Dendritic cell treated with granulocyte-macrophage colony-stimulating factor and Interleukin-4, amounts not matched to agents 40 ng/mL and 50 ng/mL, for 4 days (primary cell): Measurements from ENCODE around the gene POU2AF3.

Experiments used
- H3K27ac Mint-ChIP-seq: one replicate; pipeline ENCODE4 v1.8.0; 2022; ENCODE audit warnings: mild to moderate bottlenecking, mixed read lengths
- H3K27me3 Mint-ChIP-seq: one replicate; pipeline ENCODE4 v1.8.0; 2022; ENCODE audit warnings: mild to moderate bottlenecking, mixed read lengths
- H3K36me3 Mint-ChIP-seq: one replicate; pipeline ENCODE4 v1.8.0; 2022; ENCODE audit warnings: low read depth, mixed read lengths
- H3K4me1 Mint-ChIP-seq: one replicate; pipeline ENCODE4 v1.8.0; 2022; ENCODE audit warnings: low read depth, mixed read lengths
- H3K4me3 Mint-ChIP-seq: one replicate; pipeline ENCODE4 v1.8.0; 2022; ENCODE audit warnings: mild to moderate bottlenecking, moderate library complexity, mixed read lengths
- H3K9me3 Mint-ChIP-seq: one replicate; pipeline ENCODE4 v1.8.0; 2022; ENCODE audit warnings: mixed read lengths
- intact Hi-C: fragments of 100-400 bp; cut with micrococcal nuclease; formaldehyde crosslinking; loops from one replicate; pipeline ENCODE4 v1.15.0; 2022

The POU2AF3 gene

GRCh38 chr11:111327908-111328624, 29.7 kb downstream of the POU2AF3 start:
- Mint-ChIP-seq H3K9me3 (no peaks in the 10 kb centered on the region), H3K4me1 (no peaks in the 10 kb centered on the region), H3K4me3 (no peak overlapping the region), H3K36me3 (no peaks in the 10 kb centered on the region), H3K27me3 (peaks cover 3% of the 10 kb centered on the region), H3K27ac (no peak overlapping the region)
- intact Hi-C loops: no loop called here

DNA sequence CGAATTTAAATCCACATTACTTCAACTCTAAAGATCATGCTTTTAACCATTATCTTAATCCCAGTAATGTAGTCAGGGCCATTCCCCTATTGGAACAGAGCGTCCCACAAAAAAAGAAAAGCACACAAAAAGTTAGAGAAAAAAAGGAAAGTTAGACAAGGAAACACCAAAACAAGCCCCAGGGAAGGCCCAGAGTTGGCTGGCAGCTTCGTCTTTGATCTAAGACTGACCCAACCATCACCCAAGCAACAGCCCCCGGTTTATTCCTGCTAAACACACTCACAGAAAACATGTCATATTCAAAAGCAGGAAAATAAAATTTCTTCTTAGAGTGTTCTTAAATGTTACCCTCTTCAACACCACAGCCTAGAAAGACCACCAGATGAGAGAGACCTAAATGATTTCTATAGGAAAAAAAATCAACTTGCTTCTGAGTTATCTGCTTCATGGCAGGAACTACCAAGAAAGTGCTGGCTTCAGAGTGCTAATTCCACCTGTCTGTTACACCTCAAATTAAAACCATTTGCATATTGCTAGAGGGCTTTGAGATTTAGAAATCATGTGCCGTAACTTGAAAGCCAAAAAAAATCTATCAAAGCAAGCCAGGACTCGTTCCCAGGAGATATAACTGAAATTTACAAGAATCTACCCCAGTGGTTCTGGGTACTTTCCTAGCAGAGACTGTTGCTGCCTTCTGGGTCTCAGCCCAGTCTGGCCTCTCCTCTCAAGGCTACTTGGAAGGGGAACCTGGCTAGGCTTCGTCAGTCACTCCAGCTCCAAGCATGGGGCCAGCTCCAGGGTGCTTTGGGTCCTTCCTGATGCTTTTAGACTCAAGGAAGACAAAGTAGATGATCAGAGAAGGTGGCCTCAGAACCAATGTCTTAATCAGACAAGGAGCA, 31.2 kb downstream of the POU2AF3 start:
- no peaks in the 10 kb centered on the region for H3K4me1 Mint-ChIP-seq
- no peak overlapping the region for H3K27ac Mint-ChIP-seq
- H3K36me3 Mint-ChIP-seq: no peaks in the 10 kb centered on the region
- H3K27me3 Mint-ChIP-seq: peaks cover 3% of the 10 kb centered on the region
- no peaks in the 10 kb centered on the region for H3K9me3 Mint-ChIP-seq
- intact Hi-C loops: no loop called here
- no peak overlapping the region for H3K4me3 Mint-ChIP-seq

- no peaks in the 10 kb centered on the region for H3K9me3 Mint-ChIP-seq
These were observed 32.0 kb downstream of the POU2AF3 start for GRCh38 chr11:111330234-111330893.

DNA sequence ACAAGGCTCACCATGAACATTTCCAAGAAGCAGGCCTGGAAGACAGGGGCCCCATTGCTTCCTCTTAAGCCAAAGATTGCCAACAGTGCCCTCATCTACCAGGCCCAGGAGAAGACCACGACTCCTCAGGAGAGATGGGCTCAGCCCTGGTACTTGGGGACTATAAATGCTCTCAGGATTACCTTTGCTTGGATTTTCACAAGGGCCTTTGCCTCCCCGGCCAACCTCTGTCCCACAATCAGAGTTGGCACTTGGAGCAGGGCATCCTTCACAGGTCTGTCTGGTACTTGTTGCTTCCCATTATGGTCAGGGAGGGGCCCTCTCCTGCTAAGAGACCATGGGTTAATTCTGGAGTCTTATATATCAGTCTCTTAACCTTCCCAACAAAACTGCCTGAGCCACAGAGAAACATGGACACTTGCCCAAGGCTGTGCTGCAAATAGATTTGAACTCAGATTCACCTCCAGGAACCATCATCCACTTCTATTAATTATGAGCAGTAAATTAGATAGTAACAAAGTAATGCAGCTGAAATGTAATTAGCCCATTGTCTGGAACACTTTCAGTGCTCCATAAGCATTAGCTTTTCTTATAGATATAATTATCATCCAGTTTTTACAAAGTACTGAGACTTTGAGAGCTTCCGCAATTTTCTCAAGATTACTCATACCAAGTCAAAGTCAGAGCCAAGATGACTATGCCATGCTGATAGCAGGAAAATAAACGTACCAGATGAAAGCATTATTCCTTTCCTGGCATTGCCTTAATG, 33.5 kb downstream of the POU2AF3 start:
- intact Hi-C loops: no loop called here
- Mint-ChIP-seq H3K9me3 (no peaks in the 10 kb centered on the region), H3K27ac (no peak overlapping the region), H3K36me3 (no peaks in the 10 kb centered on the region), H3K27me3 (no peaks in the 10 kb centered on the region), H3K4me1 (no peaks in the 10 kb centered on the region), H3K4me3 (no peak overlapping the region)

More at GRCh38 chr11:111330234-111330893, 32.0 kb downstream of the POU2AF3 start:
- Mint-ChIP-seq H3K4me1 (no peaks in the 10 kb centered on the region), H3K27ac (no peak overlapping the region), H3K4me3 (no peak overlapping the region), H3K27me3 (no peaks in the 10 kb centered on the region), H3K36me3 (no peaks in the 10 kb centered on the region)
- intact Hi-C loops: no loop called here

DNA sequence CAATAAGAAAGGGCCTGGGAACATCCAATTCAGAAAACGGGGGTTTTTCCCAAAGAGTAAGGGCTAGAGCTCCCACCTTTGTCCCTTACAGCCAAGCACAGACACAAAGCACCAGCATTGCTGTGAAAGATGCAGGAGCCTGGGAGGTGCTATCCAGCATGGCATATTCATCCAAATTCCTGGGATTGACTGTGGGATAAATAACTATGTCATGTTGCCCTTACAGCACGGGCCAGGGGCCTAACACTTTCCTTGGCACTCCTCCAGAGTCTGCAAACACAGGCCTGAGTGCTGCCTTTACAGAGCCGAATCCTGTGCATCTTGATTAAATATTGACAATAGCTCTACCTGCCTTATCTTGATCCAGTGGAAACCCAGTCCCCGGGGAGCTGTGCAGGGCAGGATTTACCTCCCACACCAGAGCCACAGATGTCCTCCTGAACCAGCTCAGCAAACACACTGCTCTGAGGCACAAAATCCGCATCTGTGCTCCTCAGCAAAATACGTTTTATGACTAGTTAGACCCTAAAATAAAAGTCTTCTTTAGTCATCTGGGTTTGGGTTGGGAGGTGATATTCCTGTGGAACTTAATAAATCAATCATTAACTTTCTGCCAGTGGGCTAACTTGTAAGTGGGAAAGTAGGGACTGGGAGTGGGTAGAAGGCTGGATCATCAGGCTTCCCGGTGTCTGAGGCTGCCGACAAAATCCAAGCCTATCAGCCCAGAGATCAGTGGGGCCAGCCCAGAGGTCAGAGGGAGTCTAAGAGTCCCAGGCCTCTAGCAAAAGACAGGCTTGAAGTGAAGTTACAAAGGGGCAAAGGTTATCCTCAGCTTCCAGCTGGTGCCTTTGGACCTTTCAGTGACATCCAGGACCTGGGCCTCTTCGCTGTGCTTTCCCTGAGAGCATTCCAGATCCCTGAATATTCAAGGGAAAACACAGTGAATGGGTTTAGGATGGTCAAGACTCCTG, 36.5 kb downstream of the POU2AF3 start:
- H3K9me3 Mint-ChIP-seq: peaks cover 8% of the 10 kb centered on the region
- no peak overlapping the region for H3K27ac Mint-ChIP-seq
- H3K4me3 Mint-ChIP-seq: no peak overlapping the region
- H3K27me3 Mint-ChIP-seq: no peaks in the 10 kb centered on the region
- intact Hi-C loops: no loop called here
- no peaks in the 10 kb centered on the region for H3K36me3 Mint-ChIP-seq
- H3K4me1 Mint-ChIP-seq: no peaks in the 10 kb centered on the region

DNA sequence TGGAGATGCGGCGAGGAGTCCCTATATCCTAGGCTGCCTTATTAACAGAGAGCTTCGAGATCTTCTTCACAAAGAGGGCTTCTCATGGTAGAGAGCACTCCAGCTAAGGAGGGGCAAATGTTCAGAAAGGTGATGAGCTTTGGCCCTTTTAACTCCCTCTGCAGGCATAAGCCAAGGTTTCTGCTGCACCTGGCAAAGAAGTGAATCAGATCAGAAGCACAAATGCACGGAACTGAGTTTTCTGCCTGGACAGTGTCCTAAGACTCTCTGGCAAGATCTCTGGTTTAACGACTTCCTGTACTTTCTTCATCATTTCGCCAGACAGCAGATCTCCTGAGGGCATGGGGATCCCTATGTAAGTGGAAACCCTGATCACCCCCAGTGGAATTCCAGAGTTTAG, 37.2 kb downstream of the POU2AF3 start:
- intact Hi-C loops: no loop called here
- Mint-ChIP-seq H3K4me3 (no peak overlapping the region), H3K9me3 (peaks cover 10% of the 10 kb centered on the region), H3K36me3 (no peaks in the 10 kb centered on the region), H3K4me1 (no peaks in the 10 kb centered on the region), H3K27ac (no peak overlapping the region), H3K27me3 (no peaks in the 10 kb centered on the region)

- no peak overlapping the region for H3K27ac Mint-ChIP-seq
- no peak overlapping the region for H3K4me3 Mint-ChIP-seq
These were observed 37.7 kb downstream of the POU2AF3 start for GRCh38 chr11:111336062-111336461.

DNA sequence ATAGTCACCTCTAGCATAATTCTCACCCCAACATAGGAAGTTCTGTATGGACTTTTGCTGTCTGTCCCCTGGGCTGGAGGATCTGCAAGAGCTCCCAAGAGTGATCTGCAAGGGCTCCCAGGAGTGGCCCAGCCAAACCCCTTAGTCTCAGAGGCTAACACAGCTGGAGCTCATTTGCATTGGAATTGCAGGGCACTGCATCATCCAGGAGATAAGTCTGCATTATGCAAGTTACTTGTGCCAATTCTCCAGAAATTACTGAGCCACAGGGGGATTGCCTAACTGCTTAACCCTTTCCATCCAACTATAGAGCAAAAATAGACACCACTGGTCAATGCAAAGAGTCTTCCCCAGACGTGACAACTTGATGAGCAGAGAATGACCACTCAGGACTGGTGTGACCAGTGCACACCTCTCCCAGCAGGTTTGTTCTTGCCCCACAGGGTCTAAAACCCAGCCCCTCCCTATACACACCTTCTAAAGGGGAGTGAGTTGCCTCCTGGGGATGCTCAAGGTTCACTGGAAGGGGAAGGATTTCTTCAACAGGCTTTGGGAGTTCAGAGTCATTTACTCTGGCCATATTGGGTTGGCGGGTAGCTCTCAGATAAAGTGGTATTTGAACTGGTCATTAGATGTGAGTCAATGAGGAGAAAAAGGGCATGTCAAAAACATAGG, 38.4 kb downstream of the POU2AF3 start:
- Mint-ChIP-seq H3K36me3 (no peaks in the 10 kb centered on the region), H3K4me3 (no peak overlapping the region), H3K4me1 (no peaks in the 10 kb centered on the region), H3K27ac (no peak overlapping the region), H3K27me3 (no peaks in the 10 kb centered on the region), H3K9me3 (peaks cover 10% of the 10 kb centered on the region)
- intact Hi-C loops: no loop called here

More at GRCh38 chr11:111336062-111336461, 37.7 kb downstream of the POU2AF3 start:
- no peaks in the 10 kb centered on the region for H3K36me3 Mint-ChIP-seq
- no peaks in the 10 kb centered on the region for H3K27me3 Mint-ChIP-seq
- no peaks in the 10 kb centered on the region for H3K4me1 Mint-ChIP-seq
- peaks cover 10% of the 10 kb centered on the region for H3K9me3 Mint-ChIP-seq
- intact Hi-C loops: no loop called here

- H3K27me3 Mint-ChIP-seq: no peaks in the 10 kb centered on the region
- no peaks in the 10 kb centered on the region for H3K36me3 Mint-ChIP-seq
- no peak overlapping the region for H3K27ac Mint-ChIP-seq
- H3K4me3 Mint-ChIP-seq: no peak overlapping the region
- intact Hi-C loops: no loop called here
- peaks cover 10% of the 10 kb centered on the region for H3K9me3 Mint-ChIP-seq
- no peaks in the 10 kb centered on the region for H3K4me1 Mint-ChIP-seq
These were observed 41.5 kb downstream of the POU2AF3 start for GRCh38 chr11:111339758-111340388.

GRCh38 chr11:111342329-111342728, 44.0 kb downstream of the POU2AF3 start:
- Mint-ChIP-seq H3K4me1 (no peaks in the 10 kb centered on the region), H3K36me3 (no peaks in the 10 kb centered on the region), H3K27ac (no peak overlapping the region), H3K9me3 (peaks cover 10% of the 10 kb centered on the region), H3K4me3 (no peak overlapping the region), H3K27me3 (no peaks in the 10 kb centered on the region)
- intact Hi-C loops: no loop called here

GRCh38 chr11:111344032-111344431, 45.7 kb downstream of the POU2AF3 start:
- Mint-ChIP-seq H3K27ac (no peak overlapping the region), H3K36me3 (no peaks in the 10 kb centered on the region), H3K9me3 (peaks cover 10% of the 10 kb centered on the region), H3K4me1 (no peaks in the 10 kb centered on the region), H3K27me3 (no peaks in the 10 kb centered on the region), H3K4me3 (no peak overlapping the region)
- intact Hi-C loops: no loop called here
